Peyer's patch (tissue), 4 donors: ENCODE results near the gene WDR86. TPM values are rescaled to one million over a fixed set of nuclear protein-coding genes. Genes with fewer than 3 reads are reported as not detected.

Experiments
- DNase-seq, 3 donors: peaks; one replicate each; pipeline ENCODE4 v3.0.0-alpha.2; 2017 to 2019
- H3K27ac ChIP-seq, 4 donors: fragments of 200-600 bp; sonication (generic); one replicate each; pipeline ENCODE4 v1.5.1; 2016 to 2019
- H3K27me3 ChIP-seq, 2 donors: fragments of 200-600 bp; sonication (generic); one replicate each; pipeline ENCODE4 v1.5.1; 2019
- H3K36me3 ChIP-seq, 3 donors: fragments of 200-600 bp; sonication (generic); one replicate each; pipeline ENCODE4 v1.5.1; 2016 to 2019
- H3K4me1 ChIP-seq, 4 donors: fragments of 200-600 bp; sonication (generic); one replicate each; pipeline ENCODE4 v1.5.1; 2016 to 2019
- H3K4me3 ChIP-seq, 4 donors: fragments of 200-600 bp; sonication (generic); 1 replicate in 3 of 4; 2 replicates in 1 of 4; pipeline ENCODE4 v1.5.1; 2016 to 2019; ENCODE audit warnings: mild to moderate bottlenecking in 1 of 4
- H3K9me3 ChIP-seq, 4 donors: fragments of 200-600 bp; sonication (generic); one replicate each; pipeline ENCODE4 v1.5.1; 2016 to 2019; ENCODE audit warnings: mild to moderate bottlenecking in 1 of 4
- CTCF ChIP-seq, 6 experiments: fragments of 450-650 bp in 4 of 6; fragments of 200-600 bp in 2 of 6; sonication (generic) in 1 of 6; IDR thresholded peaks; one replicate each; pipeline ENCODE4 v1.5.1; 2017 to 2019; ENCODE audit warnings: antibody characterized with exemption in 6 of 6, mild to moderate bottlenecking in 3 of 6, moderate library complexity in 1 of 6
- POLR2A ChIP-seq, 2 donors: fragments of 450-650 bp; IDR thresholded peaks; one replicate each; pipeline ENCODE4 v1.5.1; 2017; ENCODE audit warnings: antibody characterized with exemption in 2 of 2, mild to moderate bottlenecking in 2 of 2, moderate library complexity in 2 of 2
- total RNA-seq, 4 donors: library from RNA; depleted of rRNA; stranded (reverse); fragments of >200 nt; gene quantifications; one replicate each; pipeline ENCODE4 v1.1.0, GENCODE V29; 2016

WDR86 gene
- total RNA-seq, 4 donors from 2014 or later = 5.9 to 13.2 (median 6.6) TPM; not detected in 1

- Histone ChIP-seq H3K4me3 (no peak overlapping the region), H3K9me3 (no peaks in the 10 kb centered on the region), H3K36me3 (no peaks in the 10 kb centered on the region), H3K27ac (no peak overlapping the region), H3K4me1 (no peaks in the 10 kb centered on the region), H3K27me3 (no peaks in the 10 kb centered on the region)
- TF ChIP-seq POLR2A (IDR thresholded peaks at IDR 0.05) (no peak), CTCF (IDR thresholded peaks at IDR 0.05) (no peak)
- DNase-seq = no peak
Measured at GRCh38 chr7:151392426-151392825, 17.4 kb downstream of the WDR86 start.

GRCh38 chr7:151392002-151392401 is 17.8 kb downstream of the WDR86 start:
- no peaks in the 10 kb centered on the region for H3K36me3 ChIP-seq
- no peak for TF ChIP-seq CTCF (IDR thresholded peaks at IDR 0.05)
- no peak for TF ChIP-seq POLR2A (IDR thresholded peaks at IDR 0.05)
- H3K4me3 ChIP-seq = no peak overlapping the region
- H3K4me1 ChIP-seq = no peaks in the 10 kb centered on the region
- no peaks in the 10 kb centered on the region for H3K27me3 ChIP-seq
- no peaks in the 10 kb centered on the region for H3K9me3 ChIP-seq
- no peak overlapping the region for H3K27ac ChIP-seq
- no peak for DNase-seq

DNA sequence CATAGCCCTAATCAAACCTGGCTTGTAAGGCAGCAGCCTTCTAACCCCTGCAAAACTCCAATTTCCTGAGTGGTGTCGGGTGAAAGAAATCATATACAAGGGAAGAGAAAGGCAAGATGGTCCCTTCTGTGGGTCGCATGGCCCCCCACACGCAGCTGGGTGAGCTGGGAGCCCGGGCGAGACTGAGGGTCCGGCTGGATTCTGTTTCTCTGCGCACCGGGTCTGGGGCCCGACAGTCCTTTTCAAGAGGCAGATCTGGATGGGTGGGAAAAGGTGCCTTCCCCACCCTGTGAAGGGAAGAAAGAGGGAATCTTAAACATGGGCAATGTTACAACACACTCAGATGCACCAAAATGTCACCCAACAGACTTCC is 18.5 kb downstream of the WDR86 start:
- Histone ChIP-seq H3K27me3 (no peaks in the 10 kb centered on the region), H3K4me1 (no peaks in the 10 kb centered on the region), H3K4me3 (no peak overlapping the region), H3K27ac (no peak overlapping the region), H3K9me3 (no peaks in the 10 kb centered on the region), H3K36me3 (no peaks in the 10 kb centered on the region)
- DNase-seq = no peak
- TF ChIP-seq CTCF (IDR thresholded peaks at IDR 0.05) (no peak), POLR2A (IDR thresholded peaks at IDR 0.05) (no peak)

- H3K9me3 ChIP-seq = no peaks in the 10 kb centered on the region
- no peak for TF ChIP-seq CTCF (IDR thresholded peaks at IDR 0.05)
- no peak for TF ChIP-seq POLR2A (IDR thresholded peaks at IDR 0.05)
Measured at GRCh38 chr7:151390598-151391357, 19.1 kb downstream of the WDR86 start.

GRCh38 chr7:151389768-151390597 is 19.9 kb downstream of the WDR86 start:
- Histone ChIP-seq H3K4me3 (no peak overlapping the region), H3K4me1 (no peaks in the 10 kb centered on the region), H3K27me3 (no peaks in the 10 kb centered on the region), H3K9me3 (no peaks in the 10 kb centered on the region), H3K36me3 (no peaks in the 10 kb centered on the region), H3K27ac (no peak overlapping the region)
- no peak for DNase-seq
- no peak for TF ChIP-seq POLR2A (IDR thresholded peaks at IDR 0.05)
- TF ChIP-seq CTCF (IDR thresholded peaks at IDR 0.05) = no peak

More at GRCh38 chr7:151390598-151391357, 19.1 kb downstream of the WDR86 start:
- no peak for DNase-seq
- Histone ChIP-seq H3K27ac (no peak overlapping the region), H3K4me3 (no peak overlapping the region), H3K27me3 (no peaks in the 10 kb centered on the region), H3K36me3 (no peaks in the 10 kb centered on the region), H3K4me1 (no peaks in the 10 kb centered on the region)
